Central memory CD8-positive, alpha-beta T cell (primary cell): ENCODE results near the gene CALML5.
"Not testable (repeated sequence)": the region's sequence is repeated elsewhere in the genome, so short reads cannot be mapped to it uniquely, and the experiment has no call there.

Experiments
- ATAC-seq: fragments of 150-1000 bp; cut with Tn5 transposase; replicated peaks from 2 replicates; pipeline ENCODE4 v1.10.0; 2022; ENCODE audit warnings: mild to moderate bottlenecking, moderate FRiP score, moderate number of reproducible peaks; ENCODE audit not compliant: poor library complexity, severe bottlenecking; ENCODE audit errors: extremely low read depth
- DNase-seq, 2 donors: peaks; one replicate each; pipeline ENCODE4 v3.0.0; 2021; ENCODE audit warnings: low spot score in 2 of 2
- H3K27ac Mint-ChIP-seq: one replicate; pipeline ENCODE4 v1.8.0; 2022; ENCODE audit warnings: low read depth, mild to moderate bottlenecking, moderate library complexity, mixed read lengths
- H3K27me3 Mint-ChIP-seq: one replicate; pipeline ENCODE4 v1.8.0; 2022; ENCODE audit warnings: mixed read lengths
- H3K36me3 Mint-ChIP-seq: one replicate; pipeline ENCODE4 v1.8.0; 2022; ENCODE audit warnings: mild to moderate bottlenecking, moderate library complexity, mixed read lengths; ENCODE audit not compliant: insufficient read depth
- H3K4me1 Mint-ChIP-seq: one replicate; pipeline ENCODE4 v1.8.0; 2022; ENCODE audit warnings: mixed read lengths
- H3K4me3 Mint-ChIP-seq: one replicate; pipeline ENCODE4 v1.8.0; 2022; ENCODE audit warnings: mild to moderate bottlenecking, moderate library complexity, mixed read lengths
- H3K9me3 Mint-ChIP-seq: one replicate; pipeline ENCODE4 v1.8.0; 2022; ENCODE audit warnings: mixed read lengths

CALML5 gene

GRCh38 chr10:5475974-5476807 lies 23.2 kb downstream of the CALML5 start:
- peaks cover 13% of the 10 kb centered on the region for H3K27me3 Mint-ChIP-seq
- not testable (repeated sequence) for H3K4me1 Mint-ChIP-seq, DNase-seq, H3K9me3 Mint-ChIP-seq, H3K36me3 Mint-ChIP-seq, H3K27ac Mint-ChIP-seq, ATAC-seq, H3K4me3 Mint-ChIP-seq

DNA sequence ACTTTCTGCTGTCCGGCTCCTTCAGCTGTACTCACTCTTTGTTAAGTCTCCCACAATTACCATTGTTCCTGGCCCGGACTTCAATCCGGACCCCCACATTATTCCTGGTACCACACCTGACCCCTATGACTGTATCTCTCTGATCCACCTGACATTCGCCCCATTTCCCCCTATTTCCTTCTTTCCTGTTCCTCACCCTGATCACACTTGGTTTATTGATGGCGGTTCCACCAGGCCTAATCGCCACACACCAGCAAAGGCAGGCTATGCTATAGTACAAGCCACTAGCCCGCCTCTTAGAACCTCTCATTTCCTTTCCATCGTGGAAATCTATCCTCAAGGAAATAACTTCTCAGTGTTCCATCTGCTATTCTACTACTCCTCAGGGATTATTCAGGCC lies 24.3 kb downstream of the CALML5 start:
- H3K27ac Mint-ChIP-seq, H3K4me1 Mint-ChIP-seq, H3K4me3 Mint-ChIP-seq, H3K9me3 Mint-ChIP-seq, H3K36me3 Mint-ChIP-seq, H3K27me3 Mint-ChIP-seq, ATAC-seq, DNase-seq: not testable (repeated sequence)

DNA sequence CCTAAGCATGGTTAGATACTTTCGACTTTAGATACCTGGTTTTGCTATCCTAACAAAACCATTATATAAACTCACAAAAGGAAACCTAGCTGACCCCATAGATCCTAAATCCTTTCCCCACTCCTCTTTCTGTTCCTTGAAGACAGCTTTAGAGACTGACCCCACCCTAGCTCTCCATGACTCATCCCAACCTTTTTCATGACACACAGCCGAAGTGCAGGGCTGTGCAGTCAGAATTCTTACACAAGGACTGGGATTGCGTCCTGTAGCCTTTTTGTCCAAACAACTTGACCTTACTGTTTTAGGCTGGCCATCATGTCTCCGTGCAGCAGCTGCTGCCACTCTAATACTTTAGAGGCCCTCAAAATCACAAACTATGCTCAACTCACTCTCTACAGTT lies 24.7 kb downstream of the CALML5 start:
- not testable (repeated sequence) for H3K27ac Mint-ChIP-seq, H3K4me1 Mint-ChIP-seq, H3K36me3 Mint-ChIP-seq, H3K27me3 Mint-ChIP-seq, H3K4me3 Mint-ChIP-seq, H3K9me3 Mint-ChIP-seq, ATAC-seq, DNase-seq

DNA sequence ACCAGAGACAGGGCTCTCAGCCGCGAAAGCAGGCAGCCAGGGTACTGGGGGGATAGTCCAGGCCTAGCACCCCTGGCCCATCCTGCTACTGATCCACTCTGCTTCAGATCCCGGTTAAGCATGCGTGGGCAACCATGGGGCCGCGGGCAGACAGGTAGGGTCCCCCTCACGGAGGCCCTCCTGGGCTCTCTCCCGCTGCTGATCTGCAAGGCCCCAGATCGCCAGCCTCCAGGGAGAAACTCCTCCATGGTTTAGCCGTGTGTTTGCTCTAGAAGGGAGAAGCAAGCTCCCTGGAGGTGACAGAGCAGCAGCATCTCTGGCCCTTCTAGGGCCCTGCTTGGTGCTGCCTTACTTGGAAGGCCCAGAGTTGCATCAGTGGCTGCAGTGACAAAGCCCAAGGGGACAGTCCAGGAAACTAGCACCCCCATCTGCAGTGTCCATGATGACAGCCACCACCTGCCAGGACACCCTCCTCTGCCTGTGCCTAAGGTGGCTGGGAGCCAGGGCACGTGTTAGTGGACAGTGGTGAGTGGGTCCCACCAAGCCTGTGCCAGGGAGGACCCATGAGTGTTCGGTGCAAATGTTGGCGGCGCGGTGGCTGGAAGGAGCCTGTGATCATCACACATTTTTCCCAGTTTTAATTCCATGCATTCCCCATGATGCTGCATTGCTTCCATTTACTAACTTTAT lies 29.2 kb downstream of the CALML5 start:
- Mint-ChIP-seq H3K36me3 (no peaks in the 10 kb centered on the region), H3K9me3 (no peaks in the 10 kb centered on the region), H3K4me1 (no peaks in the 10 kb centered on the region), H3K4me3 (no peak overlapping the region), H3K27me3 (no peaks in the 10 kb centered on the region), H3K27ac (no peak overlapping the region)
- DNase-seq (no peak), ATAC-seq (no peak)

- Mint-ChIP-seq H3K36me3 (no peaks in the 10 kb centered on the region), H3K27ac (no peak overlapping the region), H3K9me3 (no peaks in the 10 kb centered on the region), H3K27me3 (no peaks in the 10 kb centered on the region), H3K4me1 (no peaks in the 10 kb centered on the region), H3K4me3 (no peak overlapping the region)
- no peak for DNase-seq
- no peak for ATAC-seq
Measured at GRCh38 chr10:5469353-5470061, 29.9 kb downstream of the CALML5 start.

DNA sequence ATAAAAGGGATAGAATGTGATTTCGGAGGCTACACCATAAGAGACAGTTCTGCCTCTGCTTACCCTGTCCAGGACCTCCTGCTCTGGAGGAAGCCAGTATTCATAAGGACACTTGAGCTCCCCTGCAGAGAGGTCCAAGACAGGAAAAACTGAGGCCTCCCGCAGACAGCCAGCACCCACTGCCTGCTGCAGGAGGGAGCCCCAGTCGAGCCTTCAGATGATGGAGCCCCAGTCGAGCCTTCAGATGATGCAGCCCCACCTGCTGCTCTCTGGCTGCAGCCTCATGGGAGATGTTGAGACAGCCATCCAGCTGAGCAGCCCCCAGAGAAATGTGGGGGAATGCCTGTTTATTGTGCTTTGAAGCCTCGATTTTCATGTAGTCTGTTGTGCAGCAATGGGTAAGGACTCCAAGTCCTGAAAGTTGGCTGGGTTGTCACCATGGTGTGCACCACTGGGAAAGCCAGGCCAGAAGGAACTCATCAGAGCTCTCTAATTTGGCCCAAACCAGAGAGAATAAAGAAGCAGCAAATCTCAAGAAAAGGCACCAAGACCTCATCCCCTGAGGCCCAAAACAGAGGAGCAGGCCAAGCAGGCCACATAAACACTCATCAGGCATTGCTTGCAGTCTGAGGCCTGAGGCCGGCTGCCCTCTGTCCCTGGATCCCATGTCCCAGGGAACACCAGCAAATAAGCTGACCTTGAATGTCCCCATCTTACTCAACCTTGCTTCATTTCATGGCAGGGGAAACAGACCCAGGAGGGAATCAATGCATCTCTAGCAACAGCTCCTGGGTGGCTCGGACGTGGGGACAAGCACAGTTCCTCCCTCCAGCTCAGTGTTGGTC lies 30.9 kb downstream of the CALML5 start:
- DNase-seq (no peak), ATAC-seq (no peak)
- no peaks in the 10 kb centered on the region for H3K9me3 Mint-ChIP-seq
- H3K4me1 Mint-ChIP-seq = no peaks in the 10 kb centered on the region
- no peaks in the 10 kb centered on the region for H3K27me3 Mint-ChIP-seq
- no peak overlapping the region for H3K4me3 Mint-ChIP-seq
- no peaks in the 10 kb centered on the region for H3K36me3 Mint-ChIP-seq
- no peak overlapping the region for H3K27ac Mint-ChIP-seq

- H3K4me1 Mint-ChIP-seq = no peaks in the 10 kb centered on the region
- no peaks in the 10 kb centered on the region for H3K9me3 Mint-ChIP-seq
- DNase-seq (no peak), ATAC-seq (no peak)
- no peaks in the 10 kb centered on the region for H3K36me3 Mint-ChIP-seq
- no peak overlapping the region for H3K4me3 Mint-ChIP-seq
- no peak overlapping the region for H3K27ac Mint-ChIP-seq
- no peaks in the 10 kb centered on the region for H3K27me3 Mint-ChIP-seq
Measured at GRCh38 chr10:5467634-5468255, 31.6 kb downstream of the CALML5 start.

DNA sequence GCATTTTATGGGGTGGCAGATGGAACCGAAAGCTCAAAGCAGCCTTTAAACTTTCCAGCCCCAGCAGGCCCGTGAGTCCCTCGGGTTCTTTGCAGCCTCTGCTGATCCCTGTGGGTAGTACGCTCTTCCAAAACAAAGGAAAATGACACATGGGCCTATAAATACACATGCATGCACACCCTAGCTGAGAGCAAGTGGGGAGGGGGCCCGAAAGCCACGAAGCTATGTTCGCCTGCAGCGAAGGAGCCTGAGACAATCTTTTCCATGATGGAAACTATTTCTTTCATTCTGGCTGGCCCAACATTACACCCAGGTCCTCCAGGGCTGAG lies 32.2 kb downstream of the CALML5 start:
- H3K4me3 Mint-ChIP-seq = no peak overlapping the region

DNA sequence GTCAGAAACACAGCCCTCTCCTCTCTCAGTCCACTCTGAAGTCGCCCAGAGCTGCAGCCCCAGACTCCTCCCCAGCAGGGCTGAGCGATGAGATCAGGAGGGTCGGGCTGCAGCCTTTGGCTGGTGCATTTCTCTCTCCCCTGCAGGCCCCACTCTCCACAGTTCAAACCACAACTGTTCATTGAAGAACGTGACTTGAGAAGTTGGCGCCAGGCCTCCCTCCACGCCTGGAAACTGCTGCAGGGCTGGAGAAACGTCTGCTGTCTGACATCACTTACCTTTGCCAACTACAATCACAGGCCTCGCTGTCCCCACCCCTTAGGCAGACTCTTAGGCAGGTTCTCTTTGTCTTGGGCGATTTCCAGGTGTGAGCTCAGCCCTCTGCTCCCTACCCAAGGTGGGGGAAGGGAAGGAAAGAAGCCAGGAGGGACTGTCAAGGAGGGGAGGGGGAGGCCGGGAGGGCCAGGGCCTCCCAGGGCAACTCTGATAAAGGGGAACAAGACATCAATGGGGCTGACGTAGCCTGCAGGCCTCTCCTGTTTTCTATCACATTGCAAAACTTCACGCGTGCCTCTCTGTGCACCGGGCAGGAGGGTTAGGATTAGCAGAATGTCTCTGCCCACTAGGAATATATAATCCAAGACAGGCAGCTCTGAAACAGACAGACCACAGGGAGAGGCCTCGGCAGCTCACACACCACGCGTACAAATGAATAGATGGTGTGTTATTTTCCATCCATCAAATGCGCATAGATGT lies 32.7 kb downstream of the CALML5 start:
- ATAC-seq (no peak), DNase-seq (no peak)
- Mint-ChIP-seq H3K27me3 (no peaks in the 10 kb centered on the region), H3K4me1 (no peaks in the 10 kb centered on the region), H3K9me3 (no peaks in the 10 kb centered on the region), H3K4me3 (no peak overlapping the region), H3K36me3 (no peaks in the 10 kb centered on the region), H3K27ac (no peak overlapping the region)

More for the DNA sequence above, 32.2 kb downstream of the CALML5 start:
- H3K9me3 Mint-ChIP-seq = no peaks in the 10 kb centered on the region
- no peaks in the 10 kb centered on the region for H3K36me3 Mint-ChIP-seq
- no peaks in the 10 kb centered on the region for H3K4me1 Mint-ChIP-seq
- no peaks in the 10 kb centered on the region for H3K27me3 Mint-ChIP-seq
- no peak overlapping the region for H3K27ac Mint-ChIP-seq
- no peak for DNase-seq
- ATAC-seq = no peak

DNA sequence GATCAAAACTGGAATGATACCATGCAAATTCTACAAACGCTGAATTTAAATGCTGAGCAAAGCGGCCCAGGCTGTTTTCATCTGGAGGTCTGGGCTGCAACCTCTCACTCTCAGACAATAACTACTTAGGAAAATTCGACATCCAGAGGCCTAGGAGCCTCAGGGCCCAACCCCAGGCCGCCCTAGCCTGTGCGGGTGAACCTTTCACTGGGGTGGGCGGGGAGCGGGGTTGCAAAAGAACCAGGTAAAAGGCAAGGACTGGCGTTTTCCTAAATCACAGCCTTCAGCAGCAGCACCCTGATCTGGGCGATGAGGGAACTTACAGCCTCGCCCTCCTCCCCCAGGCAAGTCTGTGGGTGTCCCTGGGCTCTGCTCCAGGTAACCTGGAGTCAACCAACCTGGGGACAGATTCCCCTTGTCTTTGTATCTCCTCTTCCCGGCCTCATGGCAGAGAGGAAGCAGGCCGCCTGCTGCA lies 33.4 kb downstream of the CALML5 start:
- ATAC-seq = no peak
- H3K27me3 Mint-ChIP-seq = no peaks in the 10 kb centered on the region

DNA sequence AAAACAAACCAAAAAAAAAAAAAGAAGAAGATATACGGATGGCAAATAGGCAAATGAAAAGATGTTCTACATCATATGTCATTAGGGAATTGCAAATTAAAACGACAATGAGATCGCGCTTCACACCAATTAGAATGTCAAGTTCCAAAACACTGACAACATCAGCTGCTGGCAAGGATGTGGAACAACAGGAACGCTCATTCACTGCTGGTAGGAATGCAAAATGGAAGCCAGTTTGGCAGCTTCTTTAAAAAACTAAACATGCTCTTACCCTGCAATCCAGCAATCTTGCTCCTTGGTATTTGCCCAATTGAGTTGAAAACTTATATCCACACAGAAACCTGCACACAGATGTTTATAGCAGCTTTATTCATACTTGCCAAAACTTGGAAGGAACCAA lies 34.8 kb downstream of the CALML5 start:
- DNase-seq (no peak), ATAC-seq (no peak)
- Mint-ChIP-seq H3K27me3 (no peaks in the 10 kb centered on the region), H3K36me3 (no peaks in the 10 kb centered on the region), H3K4me3 (no peak overlapping the region), H3K4me1 (no peaks in the 10 kb centered on the region), H3K9me3 (no peaks in the 10 kb centered on the region), H3K27ac (no peak overlapping the region)

More for the DNA sequence above, 33.4 kb downstream of the CALML5 start:
- H3K9me3 Mint-ChIP-seq = no peaks in the 10 kb centered on the region
- no peaks in the 10 kb centered on the region for H3K4me1 Mint-ChIP-seq
- no peak overlapping the region for H3K27ac Mint-ChIP-seq
- no peak overlapping the region for H3K4me3 Mint-ChIP-seq
- H3K36me3 Mint-ChIP-seq = no peaks in the 10 kb centered on the region
- no peak for DNase-seq
